Gastrocnemius medialis (tissue), 4 donors: Measurements from ENCODE around the gene MOB1A. TPM values are rescaled to one million over a fixed set of nuclear protein-coding genes. Genes with fewer than 3 reads are reported as not detected.

Experiments
- ATAC-seq, 2 donors: fragments of 150-250 bp; one replicate each; pipeline ENCODE4 v1.9.1; 2016
- DNase-seq, 2 donors: peaks; one replicate each; pipeline ENCODE4 v3.0.0-alpha.2; 2019
- H3K27ac ChIP-seq, 4 donors: fragments of 200-600 bp; sonication (generic); 1 replicate in 1 of 4; 2 replicates in 3 of 4; pipeline ENCODE4 v1.5.1; 2016 to 2018; ENCODE audit warnings: mild to moderate bottlenecking in 2 of 4, moderate library complexity in 1 of 4
- H3K27me3 ChIP-seq, 3 donors: fragments of 200-600 bp; sonication (generic) in 2 of 3; 1 replicate in 1 of 3; 2 replicates in 2 of 3; pipeline versions ENCODE4 v1.5.1 to v1.6.0; 2016 to 2019; ENCODE audit warnings: mild to moderate bottlenecking in 1 of 3, moderate library complexity in 1 of 3
- H3K36me3 ChIP-seq, 2 donors: fragments of 200-600 bp; sonication (generic) in 1 of 2; one replicate each; pipeline ENCODE4 v1.5.1; 2017 to 2018
- H3K4me1 ChIP-seq, 2 donors: fragments of 200-600 bp; sonication (generic) in 1 of 2; one replicate each; pipeline ENCODE4 v1.5.1; 2016 to 2017; ENCODE audit warnings: mild to moderate bottlenecking in 2 of 2
- H3K4me3 ChIP-seq, 4 donors: fragments of 200-600 bp; sonication (generic) in 3 of 4; 1 replicate in 1 of 4; 2 replicates in 3 of 4; pipeline ENCODE4 v1.5.1; 2016 to 2019; ENCODE audit warnings: mild to moderate bottlenecking in 2 of 4
- H3K9me3 ChIP-seq, 3 donors: fragments of 200-600 bp; sonication (generic) in 2 of 3; 1 replicate in 1 of 3; 2 replicates in 2 of 3; pipeline ENCODE4 v1.5.1; 2016 to 2019
- CTCF ChIP-seq, 5 experiments: fragments of 450-650 bp in 3 of 5; fragments of 200-600 bp in 2 of 5; sonication (generic) in 2 of 5; IDR thresholded peaks in 4 of 5; conservative IDR thresholded peaks in 1 of 5; 1 replicate in 4 of 5; 2 replicates in 1 of 5; pipeline ENCODE4 v1.5.1; 2016 to 2019; ENCODE audit warnings: antibody characterized with exemption in 5 of 5, mild to moderate bottlenecking in 3 of 5, moderate library complexity in 3 of 5
- POLR2A ChIP-seq, 2 donors: fragments of 450-650 bp; IDR thresholded peaks; one replicate each; pipeline ENCODE4 v1.6.1; 2017; ENCODE audit warnings: antibody characterized with exemption in 2 of 2, mild to moderate bottlenecking in 2 of 2, moderate library complexity in 2 of 2
- in situ Hi-C, 4 donors: fragments of 200-750 bp; cut with MboI; loops; one replicate each; pipeline versions ENCODE4 v1.15.0 to v1.8.0; 2017; ENCODE audit warnings: low sequenced_read_pairs in 4 of 4
- intact Hi-C: fragments of 100-400 bp; cut with DNase I; formaldehyde crosslinking; loops from one replicate; pipeline ENCODE4 v1.15.1; 2023; ENCODE audit warnings: low total_unique reads
- total RNA-seq, 4 donors: library from RNA; depleted of rRNA; stranded (reverse); fragments of >200 nt; gene quantifications; one replicate each; pipeline versions ENCODE4 v1.1.0 to v1.2.3, GENCODE V29; 2016

The MOB1A gene
- total RNA-seq, 4 donors from 2014 or later, result 19.9 to 44.3 (median 35.5) TPM

- ATAC-seq (peak; percentile 60 to 97), DNase-seq (peak; percentile 29 to 63)
- Histone ChIP-seq H3K4me1 (peaks cover 0 to 9% of the 10 kb centered on the region in 2 donors), H3K4me3 (peak overlapping the region; percentile 72 to 89 (median 82)), H3K27me3 (no peaks in the 10 kb centered on the region), H3K27ac (peak overlapping the region; percentile 56 to 80 (median 66)), H3K36me3 (no peaks in the 10 kb centered on the region), H3K9me3 (no peaks in the 10 kb centered on the region)
- in situ Hi-C loops, result no loop called here
- TF ChIP-seq CTCF (IDR thresholded peaks at IDR 0.05 in 4 of 5, conservative IDR thresholded peaks at IDR 0.05 in 1 of 5) (peak in 4 of 5 experiments; percentile 43 to 64 (median 50)), POLR2A (IDR thresholded peaks at IDR 0.05) (no peak)
- intact Hi-C loops, result no loop called here
Measured at GRCh38 chr2:74119912-74120825, 58.5 kb downstream of the MOB1A start.

GRCh38 chr2:74119339-74119738, 59.3 kb downstream of the MOB1A start:
- Histone ChIP-seq H3K36me3 (no peaks in the 10 kb centered on the region), H3K4me1 (peaks cover 0 to 9% of the 10 kb centered on the region in 2 donors), H3K9me3 (no peaks in the 10 kb centered on the region), H3K4me3 (peak overlapping the region in 2 of 4 donors; percentile 81 to 89), H3K27ac (no peak overlapping the region), H3K27me3 (no peaks in the 10 kb centered on the region)
- DNase-seq, result no peak
- in situ Hi-C loops (no loop called here), intact Hi-C loops (no loop called here)
- TF ChIP-seq POLR2A (IDR thresholded peaks at IDR 0.05) (no peak), CTCF (IDR thresholded peaks at IDR 0.05 in 4 of 5, conservative IDR thresholded peaks at IDR 0.05 in 1 of 5) (no peak)
- no peak for ATAC-seq

- no peaks in the 10 kb centered on the region for H3K9me3 ChIP-seq
- no peak for DNase-seq
- H3K4me3 ChIP-seq, result no peak overlapping the region
- no peaks in the 10 kb centered on the region for H3K4me1 ChIP-seq
- H3K27ac ChIP-seq, result no peak overlapping the region
- no peaks in the 10 kb centered on the region for H3K36me3 ChIP-seq
- ATAC-seq, result no peak
- in situ Hi-C loops (no loop called here), intact Hi-C loops (no loop called here)
- TF ChIP-seq POLR2A (IDR thresholded peaks at IDR 0.05), result no peak
- H3K27me3 ChIP-seq, result peaks cover 0 to 4% (median 0%) of the 10 kb centered on the region in 3 donors
Measured at GRCh38 chr2:74111380-74111779, 67.3 kb downstream of the MOB1A start.

GRCh38 chr2:74110537-74110936, 68.1 kb downstream of the MOB1A start:
- no peak for DNase-seq
- no peak for ATAC-seq
- Histone ChIP-seq H3K27me3 (peaks cover 0 to 4% (median 0%) of the 10 kb centered on the region in 3 donors), H3K9me3 (no peaks in the 10 kb centered on the region), H3K36me3 (no peaks in the 10 kb centered on the region), H3K4me3 (no peak overlapping the region), H3K4me1 (no peaks in the 10 kb centered on the region), H3K27ac (no peak overlapping the region)
- intact Hi-C loops, result no loop called here
- in situ Hi-C loops, result no loop called here
- TF ChIP-seq CTCF (IDR thresholded peaks at IDR 0.05 in 4 of 5, conservative IDR thresholded peaks at IDR 0.05 in 1 of 5), result no peak
- no peak for TF ChIP-seq POLR2A (IDR thresholded peaks at IDR 0.05)

GRCh38 chr2:74109551-74109950, 69.1 kb downstream of the MOB1A start:
- peaks cover 0 to 4% (median 0%) of the 10 kb centered on the region in 3 donors for H3K27me3 ChIP-seq
- no peak overlapping the region for H3K4me3 ChIP-seq
- in situ Hi-C loops (no loop called here), intact Hi-C loops (no loop called here)
- DNase-seq (no peak), ATAC-seq (no peak)
- no peaks in the 10 kb centered on the region for H3K4me1 ChIP-seq
- H3K36me3 ChIP-seq, result no peaks in the 10 kb centered on the region
- no peaks in the 10 kb centered on the region for H3K9me3 ChIP-seq
- TF ChIP-seq CTCF (IDR thresholded peaks at IDR 0.05 in 4 of 5, conservative IDR thresholded peaks at IDR 0.05 in 1 of 5), result no peak
- no peak for TF ChIP-seq POLR2A (IDR thresholded peaks at IDR 0.05)
- no peak overlapping the region for H3K27ac ChIP-seq
